Pons (tissue), 1 donor: Measurements from ENCODE around the gene RRAGC.
"Not testable (repeated sequence)": the region's sequence is repeated elsewhere in the genome, so short reads cannot be mapped to it uniquely, and the experiment has no call there.

ENCODE experiments used
- DNase-seq: peaks from one replicate; pipeline ENCODE4 v3.0.0-alpha.2; 2016; ENCODE audit warnings: low spot score

The RRAGC gene

GRCh38 chr1:38858833-38859560 is 575 bp downstream of the RRAGC start:
- no peak for DNase-seq

DNA sequence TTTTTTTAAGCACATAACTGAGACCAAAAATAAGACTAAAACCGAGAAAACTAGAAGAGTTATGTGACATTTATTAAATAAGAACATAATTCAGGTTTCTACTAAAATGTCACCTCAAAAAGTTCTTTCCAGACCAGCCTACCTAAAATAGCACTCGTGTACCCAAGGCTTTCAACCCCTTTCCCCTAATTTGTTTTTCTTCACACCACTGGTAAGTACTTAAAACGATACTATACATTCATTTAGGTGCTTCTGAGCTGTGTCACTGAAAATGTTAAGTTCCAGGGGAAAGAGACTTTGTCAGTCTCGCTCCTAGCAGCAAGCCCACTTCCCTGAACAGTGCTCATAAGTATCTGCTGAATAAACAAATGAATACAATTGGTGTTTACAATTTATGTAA is 6.8 kb downstream of the RRAGC start:
- DNase-seq, result no peak

- DNase-seq, result no peak
Observed at GRCh38 chr1:38848071-38848470, 11.5 kb downstream of the RRAGC start.

DNA sequence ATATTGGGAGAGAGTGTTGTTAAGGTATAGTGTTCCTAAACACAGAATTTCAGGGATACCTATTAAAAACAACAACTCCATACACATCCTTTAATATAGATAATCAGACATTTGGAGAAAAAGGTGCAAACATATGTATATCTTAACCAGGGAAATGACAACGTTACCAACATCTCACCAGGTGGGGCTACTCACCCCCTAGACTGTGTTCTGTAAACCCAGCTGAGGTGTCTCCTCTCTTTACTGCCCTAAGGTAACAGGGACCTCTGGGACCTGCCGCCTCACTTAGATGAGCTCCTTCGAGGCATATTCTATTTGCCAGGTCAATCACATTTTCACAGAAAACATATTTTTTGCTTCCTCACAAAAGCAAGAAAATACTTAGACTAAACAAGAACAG is 13.4 kb downstream of the RRAGC start:
- no peak for DNase-seq

GRCh38 chr1:38845088-38845487 is 14.5 kb downstream of the RRAGC start:
- DNase-seq, result not testable (repeated sequence)

DNA sequence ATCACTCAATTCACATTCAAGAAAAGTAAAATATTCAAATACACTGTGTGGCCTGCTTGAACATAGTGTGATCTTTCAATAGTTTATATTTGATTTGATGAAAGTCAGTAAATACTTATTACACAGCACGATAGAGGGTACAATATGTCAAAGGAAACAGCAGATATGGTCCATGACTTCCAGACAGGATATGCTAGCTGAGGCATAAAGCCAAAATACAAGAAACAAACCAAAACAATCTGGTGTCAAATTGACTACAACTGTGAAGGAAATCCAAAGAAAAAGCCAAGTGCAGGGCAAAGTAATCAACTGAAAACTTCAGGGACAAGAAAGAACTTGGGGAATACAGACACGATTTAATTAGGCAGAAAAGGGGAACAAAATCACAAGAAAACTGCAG is 19.3 kb downstream of the RRAGC start:
- DNase-seq, result no peak

DNA sequence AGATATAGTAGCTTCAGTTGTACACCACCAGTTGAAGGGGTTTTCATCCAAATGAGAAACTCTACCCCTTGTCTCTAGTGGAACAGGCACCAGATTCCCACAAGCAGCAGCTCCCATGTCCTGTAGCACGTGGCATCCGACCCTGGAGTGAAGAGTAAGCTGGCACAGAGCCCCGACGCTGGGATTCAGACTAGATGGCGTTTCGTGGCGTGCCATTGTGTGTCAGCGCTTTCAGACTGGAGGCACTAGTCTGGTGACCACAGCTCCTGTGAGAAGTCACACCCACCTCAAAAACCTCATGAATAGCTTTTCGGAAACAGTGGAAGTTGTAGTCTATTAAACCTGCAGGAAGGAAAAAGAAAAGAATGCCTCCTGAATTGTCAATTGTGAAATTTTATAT is 20.2 kb downstream of the RRAGC start:
- no peak for DNase-seq

GRCh38 chr1:38836316-38836715 is 23.3 kb downstream of the RRAGC start:
- DNase-seq, result not testable (repeated sequence)

DNA sequence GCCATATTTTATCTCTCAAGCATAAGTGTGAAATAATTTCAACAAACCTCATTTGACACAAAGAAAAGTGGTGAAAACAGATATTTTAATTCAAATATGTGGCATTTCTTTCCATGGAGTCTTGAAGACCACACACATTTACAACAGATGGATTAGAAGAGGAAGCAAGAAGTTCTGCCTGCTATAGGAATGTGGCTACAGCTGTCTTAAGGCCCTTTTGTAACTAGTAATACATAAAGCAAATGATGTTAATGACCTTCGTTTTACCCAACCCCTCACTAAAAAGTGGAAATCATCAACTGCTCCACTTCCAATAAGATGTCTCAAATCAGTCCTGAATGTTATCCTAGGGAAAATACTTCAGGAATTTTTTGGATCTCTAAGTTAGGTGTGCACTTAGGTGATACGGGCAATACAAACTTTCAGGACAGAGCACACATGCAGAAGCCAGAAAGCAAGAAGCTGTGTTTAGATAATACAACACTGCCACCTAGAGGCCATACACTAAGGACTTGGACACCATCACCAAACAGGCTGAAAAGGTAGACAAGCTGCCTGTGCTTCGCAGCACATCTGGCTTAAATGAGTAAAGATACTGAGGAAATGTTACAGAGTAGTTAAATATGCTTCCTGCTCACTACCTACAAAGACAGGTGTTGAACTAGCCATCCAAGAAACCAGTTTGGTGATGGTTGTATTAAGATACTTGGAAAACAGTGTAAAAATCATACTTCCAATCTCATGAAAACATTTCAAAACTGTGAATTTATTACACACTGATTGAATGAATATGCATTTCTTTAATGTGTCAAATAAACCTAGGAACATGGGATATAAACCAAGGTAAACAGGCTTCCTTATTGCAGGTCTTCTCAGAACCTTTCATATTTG is 24.4 kb downstream of the RRAGC start:
- peak; percentile 89 for DNase-seq

- no peak for DNase-seq
Observed at GRCh38 chr1:38834221-38834782, 25.3 kb downstream of the RRAGC start.

GRCh38 chr1:38833146-38833545 is 26.4 kb downstream of the RRAGC start:
- DNase-seq, result peak; percentile 29

DNA sequence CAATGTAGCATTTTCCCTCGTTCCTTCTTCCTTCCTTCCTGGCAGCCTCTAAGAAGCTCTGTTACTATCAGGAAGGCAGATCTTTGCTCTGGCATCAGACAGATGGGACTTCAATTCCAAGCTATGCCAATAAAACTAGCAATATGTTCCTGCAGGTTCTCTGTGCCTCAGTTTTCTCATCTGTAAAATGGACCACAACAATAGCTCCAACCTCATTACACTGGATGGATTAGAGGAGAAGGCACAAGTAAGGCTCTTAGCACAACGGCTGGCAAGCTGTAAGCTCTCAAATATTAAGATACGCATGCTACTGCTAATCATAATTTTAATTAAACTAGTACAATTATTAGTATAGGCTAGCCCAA is 27.2 kb downstream of the RRAGC start:
- no peak for DNase-seq

- DNase-seq, result no peak
Observed at GRCh38 chr1:38831731-38832369, 27.7 kb downstream of the RRAGC start.

DNA sequence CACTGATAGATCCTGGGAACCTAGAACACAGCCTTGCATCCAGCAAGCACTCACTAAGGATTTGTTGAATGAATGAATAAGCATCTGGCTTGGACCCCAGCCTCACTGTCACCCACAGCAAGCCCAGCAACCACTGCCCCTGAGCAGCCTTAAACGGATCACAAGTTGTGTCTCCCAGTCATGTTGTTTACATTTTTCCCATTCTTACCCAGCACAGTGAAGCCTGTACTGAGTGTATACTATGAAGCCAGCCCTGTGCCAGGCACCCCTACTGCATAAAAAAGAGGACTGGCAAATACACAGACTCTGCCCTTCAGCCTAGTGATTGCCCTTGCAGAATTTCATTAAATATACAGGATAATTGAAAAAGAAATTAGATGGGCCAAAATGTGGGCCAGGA is 30.2 kb downstream of the RRAGC start:
- no peak for DNase-seq

- no peak for DNase-seq
Observed at GRCh38 chr1:38827318-38827717, 32.3 kb downstream of the RRAGC start.

DNA sequence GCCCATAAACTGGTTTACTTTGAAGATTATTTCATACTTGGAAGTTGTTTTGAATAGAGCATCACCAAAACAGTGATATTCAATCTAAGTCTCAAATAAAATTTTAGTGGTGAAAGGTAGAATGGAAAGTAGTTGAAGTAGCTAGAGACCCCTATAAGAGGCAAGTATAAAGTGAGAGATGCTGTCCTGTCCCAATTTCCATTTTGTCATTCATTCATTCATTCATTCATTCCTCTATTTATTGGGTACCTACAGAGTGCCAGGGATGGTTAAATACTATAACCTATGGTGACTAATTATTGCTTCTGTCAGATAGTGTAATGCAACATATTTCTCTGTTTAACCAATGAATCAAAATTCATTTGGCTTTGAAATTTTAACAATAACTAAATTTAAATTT is 32.7 kb downstream of the RRAGC start:
- DNase-seq, result no peak

- no peak for DNase-seq
Observed at GRCh38 chr1:38826262-38826661, 33.3 kb downstream of the RRAGC start.

GRCh38 chr1:38820860-38821259 is 38.7 kb downstream of the RRAGC start:
- no peak for DNase-seq

DNA sequence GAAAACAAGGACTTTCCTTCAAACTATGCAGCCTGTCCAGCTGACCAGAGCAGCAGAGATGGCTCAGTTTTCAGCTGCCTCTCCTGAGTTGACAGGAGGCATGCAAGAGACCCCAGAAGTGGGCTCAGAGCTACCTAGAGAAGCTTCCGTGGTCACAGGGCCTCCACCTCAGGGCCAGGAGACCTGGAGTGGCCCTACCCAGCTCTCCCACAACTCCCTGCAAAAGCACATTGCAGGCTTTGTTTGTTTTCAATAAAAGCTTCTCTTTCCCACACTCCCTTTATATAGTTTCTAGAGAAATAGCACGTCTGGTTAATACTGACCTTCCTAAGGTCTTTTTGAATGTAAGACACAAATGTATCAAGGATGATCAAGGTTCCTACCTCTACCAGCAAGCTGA is 40.1 kb downstream of the RRAGC start:
- DNase-seq, result no peak

DNA sequence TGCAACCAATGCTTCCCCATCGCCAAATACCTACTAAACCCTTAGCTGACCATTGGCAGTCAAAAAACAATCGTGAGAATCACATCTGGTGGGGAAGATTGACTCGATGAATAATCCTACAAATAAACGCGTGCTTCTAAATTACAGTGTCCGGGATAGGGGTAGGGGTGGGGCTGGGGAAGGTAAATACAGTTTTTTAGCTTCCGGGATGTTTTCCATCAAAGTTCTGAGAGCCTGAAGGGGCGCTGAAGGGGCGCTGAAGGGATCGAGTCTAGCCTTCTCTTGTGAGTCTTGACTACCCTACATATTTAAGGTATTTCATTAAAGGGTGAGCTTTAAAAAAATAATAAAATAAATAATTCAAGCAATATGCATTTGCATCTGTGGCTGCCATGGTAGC is 40.5 kb downstream of the RRAGC start:
- no peak for DNase-seq

DNA sequence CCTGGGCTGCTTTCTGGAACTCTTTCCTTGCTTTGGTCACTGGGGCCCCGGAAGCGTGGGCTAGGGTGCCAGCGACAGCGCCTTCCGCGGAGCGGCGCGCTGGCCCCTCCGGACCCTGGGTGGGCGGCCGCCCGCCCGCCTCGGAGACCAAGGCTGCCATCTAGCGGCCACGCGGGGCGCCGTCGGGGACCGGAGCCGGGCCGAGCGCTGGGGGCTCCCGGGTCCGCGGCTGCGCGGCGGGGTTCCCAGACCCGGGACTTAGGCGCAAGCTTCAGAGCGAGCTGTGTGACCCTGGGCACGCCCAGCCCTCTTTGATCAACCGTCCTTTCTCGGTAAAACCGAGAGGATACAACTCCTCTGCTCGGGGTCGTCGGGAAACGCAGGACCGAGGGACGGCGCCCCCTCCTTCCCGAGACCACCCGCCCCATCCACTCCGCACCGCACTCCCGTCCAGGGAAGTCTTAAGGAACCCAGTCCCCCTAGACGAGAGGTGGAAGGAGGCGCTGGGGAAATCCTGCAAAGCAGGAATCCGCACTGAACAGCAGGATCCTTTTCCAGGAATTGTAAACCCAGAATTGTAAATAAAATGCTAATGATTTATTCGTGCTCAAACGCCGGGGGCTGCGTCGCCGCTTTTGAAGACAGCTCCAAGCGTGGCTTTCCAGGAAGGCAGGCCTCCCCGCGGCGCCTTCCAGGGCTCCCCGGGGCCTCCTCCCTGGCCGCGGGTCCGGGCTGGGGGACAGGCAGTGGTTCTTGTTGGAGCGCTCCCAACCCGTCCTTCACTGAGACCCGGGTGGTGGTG is 41.2 kb downstream of the RRAGC start:
- no peak for DNase-seq
